ENCODE measurements around the gene PCDHGB2. TPM values are rescaled to one million over a fixed set of nuclear protein-coding genes. Genes with fewer than 3 reads are reported as not detected.
"Not testable (repeated sequence)": the region's sequence is repeated elsewhere in the genome, so short reads cannot be mapped to it uniquely, and the experiment has no call there.

PCDHGB2 gene
- total RNA-seq, 1 donor from 2014 or later: 8.3 TPM

- Histone ChIP-seq H3K36me3 (peaks cover 0 to 21% of the 10 kb centered on the region in 2 donors), H3K9me3 (peaks cover 70% of the 10 kb centered on the region), H3K4me3 (peak within 1 kb of the TSS in 1 of 2 donors; percentile 19)
- TF ChIP-seq CTCF (IDR thresholded peaks at IDR 0.05): peak in 2 of 3 experiments; percentile 10 to 24
- intact Hi-C loops (cut with DNase I); DNase-seq (ENCODE audit: extremely low spot score in 2 of 2); H3K27ac ChIP-seq; H3K4me1 ChIP-seq; H3K27me3 ChIP-seq: not testable (repeated sequence)
These were observed 38.2 kb downstream of the PCDHGB2 start, which contains the start of gene PCDHGB5 for GRCh38 chr5:141397756-141398551. Gene PCDHGB5 (plus strand): TSS chr5:141397947. CDS start chr5:141398128, 181 bp downstream.

DNA sequence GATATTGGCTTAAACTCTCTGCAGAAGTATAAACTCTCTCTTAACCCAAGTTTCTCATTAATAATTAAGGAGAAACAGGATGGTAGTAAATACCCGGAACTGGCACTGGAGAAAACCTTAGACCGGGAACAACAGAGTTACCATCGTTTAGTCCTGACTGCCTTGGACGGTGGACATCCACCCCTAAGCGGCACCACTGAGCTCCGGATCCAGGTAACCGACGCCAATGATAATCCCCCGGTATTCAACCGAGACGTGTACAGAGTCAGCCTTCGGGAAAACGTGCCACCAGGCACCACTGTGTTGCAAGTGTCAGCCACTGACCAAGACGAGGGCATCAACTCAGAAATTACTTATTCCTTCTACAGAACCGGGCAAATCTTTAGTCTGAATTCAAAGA lies 38.8 kb downstream of the PCDHGB2 start:
- Histone ChIP-seq H3K27me3 (no peaks in the 10 kb centered on the region), H3K27ac (no peak overlapping the region), H3K36me3 (peaks cover 0 to 20% of the 10 kb centered on the region in 2 donors), H3K9me3 (peaks cover 70% of the 10 kb centered on the region), H3K4me1 (no peaks in the 10 kb centered on the region), H3K4me3 (no peak overlapping the region)
- intact Hi-C loops (cut with DNase I): no loop called here
- TF ChIP-seq CTCF (IDR thresholded peaks at IDR 0.05) (no peak), POLR2AphosphoS5 (IDR thresholded peaks at IDR 0.05; ENCODE audit: insufficient read depth in 1 of 2, low read depth in 1 of 2) (no peak), POLR2A (IDR thresholded peaks at IDR 0.05) (no peak)
- DNase-seq (ENCODE audit: extremely low spot score in 2 of 2): no peak

- no peak overlapping the region for H3K4me3 ChIP-seq
These were observed 39.9 kb downstream of the PCDHGB2 start for GRCh38 chr5:141399555-141400258.

DNA sequence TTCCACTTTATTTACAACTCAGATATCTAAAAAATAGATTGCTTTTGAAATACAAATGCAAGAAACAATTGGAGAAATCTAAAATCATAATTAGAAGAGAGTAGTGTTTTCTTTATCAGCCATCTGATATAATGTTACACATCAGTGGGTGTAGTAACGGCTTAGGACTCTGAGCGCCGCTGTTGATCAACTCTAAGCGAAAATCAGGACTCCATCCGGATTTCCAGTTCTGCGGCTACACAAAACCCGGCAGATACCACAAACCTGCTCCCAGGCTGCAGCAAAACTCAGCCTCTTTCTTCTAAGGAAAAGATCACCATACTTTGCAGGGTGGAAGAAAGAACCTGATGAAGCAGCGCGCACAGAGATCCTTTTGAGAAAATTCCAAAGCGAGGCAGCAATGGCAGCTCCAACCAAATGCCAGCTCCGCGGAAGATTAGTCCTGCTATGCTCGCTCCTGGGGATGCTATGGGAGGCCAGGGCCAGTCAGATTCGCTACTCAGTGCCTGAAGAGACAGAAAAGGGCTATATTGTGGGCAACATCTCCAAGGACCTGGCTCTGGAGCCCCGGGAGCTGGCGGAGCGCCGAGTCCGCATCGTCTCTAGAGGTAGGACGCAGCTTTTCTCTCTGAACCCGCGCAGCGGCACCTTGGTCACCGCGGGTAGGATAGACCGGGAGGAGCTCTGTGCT lies 42.9 kb downstream of the PCDHGB2 start, which contains the start of gene PCDHGA9:
TSS of gene PCDHGA9 (plus strand) at position 226 of the 691 bp plus-strand sequence. CDS start at position 401, 175 bp downstream.
- no peak for DNase-seq (ENCODE audit: extremely low spot score in 2 of 2)
- Histone ChIP-seq H3K4me3 (peak within 1 kb of the TSS; percentile 14 to 24), H3K36me3 (peaks cover 0 to 20% of the 10 kb centered on the region in 2 donors), H3K27ac (no peak within 1 kb of the TSS), H3K4me1 (no peaks in the 10 kb centered on the region), H3K27me3 (no peaks in the 10 kb centered on the region), H3K9me3 (peaks cover 79% of the 10 kb centered on the region)
- no peak for TF ChIP-seq POLR2AphosphoS5 (IDR thresholded peaks at IDR 0.05; ENCODE audit: insufficient read depth in 1 of 2, low read depth in 1 of 2)
- peak in 1 of 3 experiments; percentile 13 for TF ChIP-seq CTCF (IDR thresholded peaks at IDR 0.05)
- no peak for TF ChIP-seq POLR2A (IDR thresholded peaks at IDR 0.05)
- intact Hi-C loops (cut with DNase I): no loop called here

More at GRCh38 chr5:141399555-141400258, 39.9 kb downstream of the PCDHGB2 start:
- Histone ChIP-seq H3K4me1 (no peaks in the 10 kb centered on the region), H3K36me3 (peaks cover 0 to 20% of the 10 kb centered on the region in 2 donors), H3K9me3 (peaks cover 70% of the 10 kb centered on the region), H3K27me3 (no peaks in the 10 kb centered on the region), H3K27ac (no peak overlapping the region)
- TF ChIP-seq CTCF (IDR thresholded peaks at IDR 0.05): no peak
- TF ChIP-seq POLR2AphosphoS5 (IDR thresholded peaks at IDR 0.05; ENCODE audit: insufficient read depth in 1 of 2, low read depth in 1 of 2): no peak
- TF ChIP-seq POLR2A (IDR thresholded peaks at IDR 0.05): no peak
- intact Hi-C loops (cut with DNase I): no loop called here
- no peak for DNase-seq (ENCODE audit: extremely low spot score in 2 of 2)
